Nephron (organoid): ENCODE results near the gene NIPAL1.

Source experiments
- H3K27ac Mint-ChIP-seq, 3 experiments: 2 replicates each; pipeline ENCODE4 v1.8.0; 2020; ENCODE audit warnings: mixed read lengths in 3 of 3, mild to moderate bottlenecking in 2 of 3, moderate library complexity in 1 of 3
- H3K27me3 Mint-ChIP-seq: 2 replicates; pipeline ENCODE4 v1.8.0; 2021; ENCODE audit warnings: low read depth, mild to moderate bottlenecking, moderate library complexity, mixed read lengths
- H3K36me3 Mint-ChIP-seq: 2 replicates; pipeline ENCODE4 v1.8.0; 2020; ENCODE audit warnings: low read depth, mixed read lengths
- H3K4me1 Mint-ChIP-seq: 2 replicates; pipeline ENCODE4 v1.8.0; 2020; ENCODE audit warnings: mixed read lengths
- H3K4me3 Mint-ChIP-seq, 3 experiments: 2 replicates each; pipeline ENCODE4 v1.8.0; 2020; ENCODE audit warnings: mild to moderate bottlenecking in 3 of 3, mixed read lengths in 3 of 3, moderate library complexity in 2 of 3
- H3K9me3 Mint-ChIP-seq: 2 replicates; pipeline ENCODE4 v1.8.0; 2020; ENCODE audit warnings: mixed read lengths
- CTCF ChIP-seq, 3 experiments: fragments of 200-600 bp; sonication (generic); IDR thresholded peaks; one replicate each; pipeline ENCODE4 v1.5.0; 2021; ENCODE audit warnings: antibody characterized with exemption in 3 of 3; ENCODE audit not compliant: unreplicated experiment in 3 of 3

Gene NIPAL1

GRCh38 chr4:48078862-48079655 lies 62.5 kb downstream of the NIPAL1 start:
- Mint-ChIP-seq H3K36me3 (no peaks in the 10 kb centered on the region), H3K4me3 (no peak overlapping the region), H3K4me1 (peaks cover 5% of the 10 kb centered on the region), H3K27me3 (no peaks in the 10 kb centered on the region), H3K27ac (no peak overlapping the region), H3K9me3 (no peaks in the 10 kb centered on the region)
- TF ChIP-seq CTCF (IDR thresholded peaks at IDR 0.05; ENCODE audit: unreplicated experiment in 3 of 3) = no peak

- no peak for TF ChIP-seq CTCF (IDR thresholded peaks at IDR 0.05; ENCODE audit: unreplicated experiment in 3 of 3)
- peak overlapping the region in 2 of 3 experiments; percentile 36 to 58 for H3K27ac Mint-ChIP-seq
Observed at GRCh38 chr4:48079972-48080391, 63.4 kb downstream of the NIPAL1 start.

DNA sequence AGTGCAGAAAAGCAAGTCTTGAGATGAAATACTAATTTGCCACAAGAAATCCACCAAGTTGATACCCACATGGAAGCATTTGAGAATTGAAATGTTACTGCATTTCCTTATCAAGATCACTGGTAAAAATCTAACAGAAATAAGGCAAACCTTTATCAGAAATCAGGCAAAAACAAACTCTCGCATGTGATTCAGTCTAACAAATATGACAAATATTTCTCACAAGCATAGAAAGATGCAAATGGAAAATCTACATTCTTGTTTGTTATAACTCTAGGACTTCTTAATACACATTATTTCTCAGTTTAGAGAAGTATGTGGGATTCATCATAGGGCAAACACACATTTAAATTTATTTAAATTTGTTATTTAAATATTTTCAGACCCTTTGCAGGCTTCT lies 64.6 kb downstream of the NIPAL1 start:
- no peak for TF ChIP-seq CTCF (IDR thresholded peaks at IDR 0.05; ENCODE audit: unreplicated experiment in 3 of 3)
- H3K27ac Mint-ChIP-seq = no peak overlapping the region
- no peaks in the 10 kb centered on the region for H3K36me3 Mint-ChIP-seq
- peaks cover 5% of the 10 kb centered on the region for H3K4me1 Mint-ChIP-seq
- no peaks in the 10 kb centered on the region for H3K9me3 Mint-ChIP-seq
- no peaks in the 10 kb centered on the region for H3K27me3 Mint-ChIP-seq
- no peak overlapping the region for H3K4me3 Mint-ChIP-seq

More at GRCh38 chr4:48079972-48080391, 63.4 kb downstream of the NIPAL1 start:
- Mint-ChIP-seq H3K4me1 (peaks cover 5% of the 10 kb centered on the region), H3K4me3 (no peak overlapping the region), H3K27me3 (no peaks in the 10 kb centered on the region), H3K9me3 (no peaks in the 10 kb centered on the region), H3K36me3 (no peaks in the 10 kb centered on the region)

DNA sequence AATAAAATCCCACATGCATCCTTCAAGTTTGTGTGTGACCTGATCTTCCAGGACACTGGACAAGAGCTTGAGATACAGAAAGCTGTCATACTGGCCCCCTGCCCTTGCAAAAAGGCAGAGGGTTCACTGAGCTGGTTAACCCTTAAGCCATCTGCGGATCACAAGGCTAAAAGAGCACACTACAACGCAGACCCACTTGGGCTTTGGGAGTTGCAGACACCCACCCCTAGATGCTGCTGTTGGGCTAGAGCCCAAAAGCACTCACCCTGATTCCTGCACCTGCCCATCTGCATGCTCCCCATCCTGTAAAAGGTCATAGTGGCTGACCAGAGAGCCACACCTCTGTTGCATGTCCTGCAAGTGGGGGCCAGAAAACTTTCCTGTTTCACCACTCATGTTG lies 66.4 kb downstream of the NIPAL1 start:
- H3K4me1 Mint-ChIP-seq = peaks cover 5% of the 10 kb centered on the region
- H3K27ac Mint-ChIP-seq = no peak overlapping the region
- H3K4me3 Mint-ChIP-seq = no peak overlapping the region
- H3K36me3 Mint-ChIP-seq = no peaks in the 10 kb centered on the region
- no peaks in the 10 kb centered on the region for H3K27me3 Mint-ChIP-seq
- no peaks in the 10 kb centered on the region for H3K9me3 Mint-ChIP-seq
- no peak for TF ChIP-seq CTCF (IDR thresholded peaks at IDR 0.05; ENCODE audit: unreplicated experiment in 3 of 3)

DNA sequence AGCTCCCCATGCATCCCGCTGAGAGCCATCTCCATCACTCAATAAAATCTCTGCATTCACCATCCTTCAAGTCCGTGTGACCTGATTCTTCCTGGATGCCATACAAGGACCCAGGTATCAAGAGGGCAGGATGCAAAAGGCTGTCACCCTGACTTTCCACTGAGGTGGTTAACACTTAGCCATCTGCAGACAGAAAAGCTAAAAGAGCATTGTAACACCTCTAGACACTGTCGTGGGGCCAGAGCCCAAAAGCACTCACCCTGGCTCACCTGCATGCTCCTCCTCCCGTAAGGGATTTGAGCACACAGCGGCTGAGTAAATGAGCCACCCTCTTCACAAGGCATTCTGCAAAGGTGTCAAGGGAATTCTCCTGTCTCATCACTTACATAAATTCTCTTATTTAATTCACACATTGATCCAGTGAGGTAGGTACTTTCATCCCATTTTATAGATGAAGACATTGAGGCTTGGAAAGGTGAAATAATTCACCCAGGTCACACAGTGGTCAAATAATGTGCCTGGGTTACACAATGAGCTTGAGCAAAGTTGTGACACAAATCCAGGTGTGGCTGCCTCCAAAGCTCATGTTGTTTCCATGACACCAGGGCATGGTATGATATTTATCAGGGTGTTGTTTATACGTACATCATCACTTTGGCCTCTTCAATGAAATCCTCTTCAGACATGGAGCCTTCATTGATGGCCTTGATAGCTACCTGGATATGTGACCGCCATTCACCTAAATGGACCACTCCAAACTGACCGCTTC lies 69.4 kb downstream of the NIPAL1 start:
- H3K27ac Mint-ChIP-seq = no peak overlapping the region
- no peaks in the 10 kb centered on the region for H3K9me3 Mint-ChIP-seq
- H3K36me3 Mint-ChIP-seq = no peaks in the 10 kb centered on the region

More for the DNA sequence above, 69.4 kb downstream of the NIPAL1 start:
- TF ChIP-seq CTCF (IDR thresholded peaks at IDR 0.05; ENCODE audit: unreplicated experiment in 3 of 3) = no peak
- Mint-ChIP-seq H3K4me3 (no peak overlapping the region), H3K4me1 (no peaks in the 10 kb centered on the region), H3K27me3 (no peaks in the 10 kb centered on the region)
